ENCODE measurements around the gene DAB1. TPM values are rescaled to one million over a fixed set of nuclear protein-coding genes. Genes with fewer than 3 reads are reported as not detected.

The DAB1 gene
- total RNA-seq, 1 donor from 2014 or later = not detected

- DNase-seq (ENCODE audit: low read depth in 2 of 2) = no peak
These were observed 339.2 kb downstream of the DAB1 start for GRCh38 chr1:57084701-57085100.

- DNase-seq (ENCODE audit: low read depth in 2 of 2) = no peak
These were observed 341.0 kb downstream of the DAB1 start for GRCh38 chr1:57082711-57083439.

GRCh38 chr1:57079454-57080157, 344.3 kb downstream of the DAB1 start:
- no peak for DNase-seq (ENCODE audit: low read depth in 2 of 2)

GRCh38 chr1:57072401-57073110, 351.3 kb downstream of the DAB1 start:
- no peak for DNase-seq (ENCODE audit: low read depth in 2 of 2)

- DNase-seq (ENCODE audit: low read depth in 2 of 2) = no peak
These were observed 356.0 kb downstream of the DAB1 start for GRCh38 chr1:57067863-57068262.

- DNase-seq (ENCODE audit: low read depth in 2 of 2) = no peak
These were observed 356.8 kb downstream of the DAB1 start for GRCh38 chr1:57066980-57067610.

- DNase-seq (ENCODE audit: low read depth in 2 of 2) = no peak
These were observed 358.4 kb downstream of the DAB1 start for GRCh38 chr1:57065442-57065841.

GRCh38 chr1:57064379-57065140, 359.3 kb downstream of the DAB1 start:
- no peak for DNase-seq (ENCODE audit: low read depth in 2 of 2)

GRCh38 chr1:57063406-57064125, 360.3 kb downstream of the DAB1 start:
- DNase-seq (ENCODE audit: low read depth in 2 of 2) = no peak

- no peak for DNase-seq (ENCODE audit: low read depth in 2 of 2)
These were observed 362.5 kb downstream of the DAB1 start for GRCh38 chr1:57061369-57061768.

- no peak for DNase-seq (ENCODE audit: low read depth in 2 of 2)
These were observed 363.4 kb downstream of the DAB1 start for GRCh38 chr1:57060451-57060850.

GRCh38 chr1:57058652-57059501, 365.0 kb downstream of the DAB1 start:
- DNase-seq (ENCODE audit: low read depth in 2 of 2) = no peak

GRCh38 chr1:57048856-57049255, 375.0 kb downstream of the DAB1 start:
- no peak for DNase-seq (ENCODE audit: low read depth in 2 of 2)

GRCh38 chr1:57046462-57046861, 377.4 kb downstream of the DAB1 start:
- DNase-seq (ENCODE audit: low read depth in 2 of 2) = no peak

GRCh38 chr1:57041901-57042300, 382.0 kb downstream of the DAB1 start:
- DNase-seq (ENCODE audit: low read depth in 2 of 2) = no peak

- no peak for DNase-seq (ENCODE audit: low read depth in 2 of 2)
These were observed 383.0 kb downstream of the DAB1 start for GRCh38 chr1:57040811-57041210.

GRCh38 chr1:57036641-57037579, 386.9 kb downstream of the DAB1 start:
- DNase-seq (ENCODE audit: low read depth in 2 of 2) = no peak

- no peak for DNase-seq (ENCODE audit: low read depth in 2 of 2)
These were observed 389.1 kb downstream of the DAB1 start for GRCh38 chr1:57034713-57035112.

Measured in lung microvascular endothelial cell (primary cell).